Thymus (tissue), 11 donors: ENCODE results near the gene CCDC85A. TPM values are rescaled to one million over a fixed set of nuclear protein-coding genes. Genes with fewer than 3 reads are reported as not detected.

ENCODE experiments used
- DNase-seq, 9 donors: peaks; one replicate each; pipeline ENCODE4 v3.0.0-alpha.2; 2013; ENCODE audit warnings: low spot score in 9 of 9, low read depth in 6 of 9, missing footprints in 1 of 9
- H3K27ac ChIP-seq, 2 donors: one replicate each; pipeline ENCODE4 v1.5.1; 2013; ENCODE audit warnings: control low read depth in 1 of 2, low read depth in 1 of 2, low read length in 1 of 2, mild to moderate bottlenecking in 1 of 2, moderate library complexity in 1 of 2
- H3K27me3 ChIP-seq, 2 donors: one replicate each; pipeline ENCODE4 v1.5.1; 2013; ENCODE audit warnings: low read length in 1 of 2; ENCODE audit not compliant: control insufficient read depth in 2 of 2, insufficient read depth in 1 of 2
- H3K36me3 ChIP-seq, 2 donors: one replicate each; pipeline ENCODE4 v1.5.1; 2013; ENCODE audit warnings: low read length in 1 of 2, mild to moderate bottlenecking in 1 of 2, moderate library complexity in 1 of 2; ENCODE audit not compliant: control insufficient read depth in 2 of 2, insufficient read depth in 2 of 2
- H3K4me1 ChIP-seq, 2 donors: one replicate each; pipeline ENCODE4 v1.5.1; 2013; ENCODE audit warnings: low read length in 2 of 2; ENCODE audit not compliant: control insufficient read depth in 2 of 2, insufficient read depth in 2 of 2
- H3K4me3 ChIP-seq, 2 donors: one replicate each; pipeline ENCODE4 v1.5.1; 2013; ENCODE audit warnings: low read length in 2 of 2, control low read depth in 1 of 2, mild to moderate bottlenecking in 1 of 2
- H3K9me3 ChIP-seq, 2 donors: one replicate each; pipeline ENCODE4 v1.5.1; 2013; ENCODE audit warnings: low read length in 1 of 2, mild to moderate bottlenecking in 1 of 2; ENCODE audit not compliant: control insufficient read depth in 2 of 2, insufficient read depth in 1 of 2
- WGBS: extraction: QIAGEN DNeasy Blood & Tissue Kit; methylation state at CpG from one replicate; pipeline ENCODE4 v1.1.7; 2013; 5-methylcytosine and 5-hydroxymethylcytosine counted together
- polyA plus RNA-seq: library from polyadenylated mRNA; stranded (reverse); fragments of 200-250 nt; gene quantifications from one replicate; pipeline ENCODE4 v1.2.3, GENCODE V29; 2013
- total RNA-seq: library from RNA; stranded (reverse); fragments of 120-200 nt; gene quantifications from one replicate; pipeline ENCODE4 v1.2.4, GENCODE V29; 2013
- donor health status: healthy.

CCDC85A gene
- total and polyA plus RNA-seq, 2 donors, result 0.21 to 0.76 TPM

DNA sequence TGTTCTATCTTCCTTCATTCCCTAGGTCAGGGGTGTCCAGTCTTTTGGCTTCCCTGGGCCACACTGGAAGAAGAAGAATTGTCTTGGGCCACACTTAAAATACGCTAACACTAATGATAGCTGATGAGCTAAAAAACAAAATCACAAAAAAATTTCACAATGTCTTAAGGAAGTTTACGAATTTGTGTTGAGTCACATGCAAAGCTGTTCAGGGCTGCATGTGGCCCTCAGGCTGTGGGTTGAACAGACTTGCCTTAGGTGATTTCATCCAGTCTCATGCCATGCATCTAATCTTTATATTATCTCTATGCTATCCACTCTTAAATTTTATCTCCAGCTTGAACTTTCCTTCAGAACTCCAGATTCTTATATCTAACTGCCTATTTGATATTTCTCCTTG is 80.1 kb downstream of the CCDC85A start:
- WGBS, result 94% methylated on average over 2 of the region's 2 CpGs
- Histone ChIP-seq H3K4me3 (no peak overlapping the region), H3K4me1 (no peaks in the 10 kb centered on the region), H3K36me3 (no peaks in the 10 kb centered on the region), H3K27ac (no peak overlapping the region), H3K9me3 (no peaks in the 10 kb centered on the region), H3K27me3 (no peaks in the 10 kb centered on the region)
- no peak for DNase-seq

DNA sequence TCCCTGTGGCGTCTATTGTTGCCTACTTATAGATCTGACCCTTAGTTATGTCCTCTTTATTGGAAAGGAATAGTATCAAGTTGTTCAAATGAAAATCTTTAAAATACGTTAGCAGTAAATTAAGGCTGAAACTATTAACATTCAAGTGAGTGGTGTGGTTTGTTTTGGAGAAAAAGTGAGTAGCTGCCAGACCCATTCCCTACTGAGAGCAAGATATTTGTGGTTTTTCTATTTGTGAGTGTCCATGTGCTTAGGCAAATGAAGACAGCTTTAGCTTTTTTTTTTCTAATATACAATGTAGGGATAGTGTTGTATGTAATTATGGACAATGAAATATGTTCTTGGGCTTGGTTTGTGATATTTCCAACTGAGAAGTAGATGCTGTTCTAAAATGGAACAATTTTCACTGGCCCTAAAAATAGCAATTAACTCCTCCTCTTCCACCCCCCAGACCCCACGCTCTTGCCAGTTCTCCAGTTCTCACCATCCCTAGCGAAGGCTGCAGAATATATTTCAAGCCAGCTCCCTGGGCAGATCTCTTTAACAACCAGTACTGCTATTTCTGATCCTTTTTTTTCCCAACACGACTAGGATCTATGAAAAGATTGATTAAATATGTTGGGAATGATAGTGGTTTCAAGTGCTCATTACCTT is 83.1 kb downstream of the CCDC85A start:
- DNase-seq, result no peak
- no peaks in the 10 kb centered on the region for H3K4me1 ChIP-seq
- 85% methylated on average over 5 of the region's 5 CpGs for WGBS
- no peaks in the 10 kb centered on the region for H3K27me3 ChIP-seq
- H3K9me3 ChIP-seq, result no peaks in the 10 kb centered on the region
- no peak overlapping the region for H3K27ac ChIP-seq
- H3K4me3 ChIP-seq, result no peak overlapping the region
- no peaks in the 10 kb centered on the region for H3K36me3 ChIP-seq

DNA sequence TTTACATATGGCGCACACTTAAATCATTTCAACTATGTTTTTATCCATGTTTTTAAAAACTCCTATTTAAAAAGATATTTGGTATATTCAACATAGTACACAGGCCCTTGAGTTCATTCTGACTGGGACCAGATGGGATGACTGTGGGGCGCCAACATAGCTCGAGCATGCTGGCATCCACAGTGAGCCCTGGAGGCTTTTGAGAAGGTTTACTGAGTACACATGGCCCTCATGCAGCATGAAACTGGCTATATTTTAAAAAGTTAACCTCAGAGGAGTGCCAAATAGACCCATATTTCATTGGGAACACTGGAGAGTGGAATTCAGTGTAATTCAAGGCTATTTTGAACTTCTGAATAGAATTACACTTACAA is 83.6 kb downstream of the CCDC85A start:
- Histone ChIP-seq H3K27ac (no peak overlapping the region), H3K4me1 (no peaks in the 10 kb centered on the region), H3K9me3 (no peaks in the 10 kb centered on the region), H3K27me3 (no peaks in the 10 kb centered on the region), H3K36me3 (no peaks in the 10 kb centered on the region), H3K4me3 (no peak overlapping the region)
- DNase-seq, result no peak
- WGBS, result 95% methylated on average over 3 of the region's 3 CpGs

DNA sequence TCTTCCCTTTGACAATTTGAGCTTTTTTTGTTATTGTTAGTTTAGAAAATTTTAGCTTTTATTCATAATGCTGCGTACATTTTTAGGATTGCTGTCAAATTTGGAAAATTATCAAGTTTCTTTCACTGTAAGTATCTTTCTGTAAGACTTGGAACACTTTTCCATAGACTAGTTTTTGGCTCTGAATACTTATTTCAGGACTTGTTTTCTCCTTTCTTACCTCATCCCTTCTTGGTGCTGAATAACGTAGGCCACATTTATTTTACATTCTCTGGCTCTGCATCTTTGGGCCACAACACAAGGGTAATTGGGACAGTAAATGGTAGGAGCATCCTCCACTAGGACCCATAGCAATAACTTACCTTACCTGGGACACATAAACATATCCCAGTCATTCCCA is 85.1 kb downstream of the CCDC85A start:
- Histone ChIP-seq H3K36me3 (no peaks in the 10 kb centered on the region), H3K9me3 (no peaks in the 10 kb centered on the region), H3K27me3 (no peaks in the 10 kb centered on the region), H3K4me1 (no peaks in the 10 kb centered on the region), H3K27ac (no peak overlapping the region), H3K4me3 (no peak overlapping the region)
- DNase-seq, result no peak
- WGBS, result 87% methylated on average over 2 of the region's 2 CpGs

DNA sequence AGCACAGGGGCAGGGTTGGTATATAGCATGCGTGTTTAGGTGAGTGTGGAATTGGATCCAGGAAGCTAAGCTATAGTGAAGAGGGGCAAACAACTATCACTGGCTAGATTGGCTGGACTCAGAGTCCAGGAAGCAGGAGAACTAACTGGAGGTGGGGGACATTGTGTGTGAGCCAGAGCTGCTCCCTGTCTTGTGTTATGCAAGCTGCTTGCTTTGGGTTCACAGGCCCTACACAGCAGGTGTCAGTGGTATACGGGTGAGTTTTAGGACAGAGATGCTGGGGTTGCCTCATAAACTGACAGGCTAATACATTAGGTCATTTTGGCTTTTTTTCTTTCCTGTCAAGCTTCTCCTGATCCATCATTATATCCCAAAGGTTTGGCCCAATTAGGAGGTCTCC is 87.5 kb downstream of the CCDC85A start:
- no peak for DNase-seq

DNA sequence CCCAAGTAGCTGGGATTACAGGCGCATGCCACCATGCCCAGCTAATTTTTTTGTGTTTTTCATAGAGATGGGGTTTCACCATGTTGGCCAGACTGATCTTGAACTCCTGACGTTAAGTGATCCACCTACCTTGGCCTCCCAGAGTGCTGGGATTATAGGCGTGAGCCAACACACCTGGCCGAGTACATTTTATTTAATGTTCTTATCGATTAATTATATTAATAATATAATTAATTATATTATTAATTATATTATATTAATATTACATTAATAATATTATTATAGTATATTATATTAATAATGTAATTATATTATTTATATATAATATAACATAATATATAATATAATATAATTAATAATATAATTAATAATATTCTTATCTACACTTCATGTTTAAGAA is 101.4 kb downstream of the CCDC85A start:
- Histone ChIP-seq H3K4me3 (no peak overlapping the region), H3K9me3 (no peaks in the 10 kb centered on the region), H3K36me3 (no peaks in the 10 kb centered on the region), H3K27me3 (no peaks in the 10 kb centered on the region), H3K27ac (no peak overlapping the region), H3K4me1 (no peaks in the 10 kb centered on the region)
- WGBS, result 97% methylated on average over 5 of the region's 5 CpGs
- DNase-seq, result no peak

More for the DNA sequence above, 87.5 kb downstream of the CCDC85A start:
- Histone ChIP-seq H3K27ac (no peak overlapping the region), H3K9me3 (no peaks in the 10 kb centered on the region), H3K36me3 (no peaks in the 10 kb centered on the region), H3K27me3 (no peaks in the 10 kb centered on the region), H3K4me3 (no peak overlapping the region), H3K4me1 (no peaks in the 10 kb centered on the region)
- 85% methylated on average over 2 of the region's 2 CpGs for WGBS

DNA sequence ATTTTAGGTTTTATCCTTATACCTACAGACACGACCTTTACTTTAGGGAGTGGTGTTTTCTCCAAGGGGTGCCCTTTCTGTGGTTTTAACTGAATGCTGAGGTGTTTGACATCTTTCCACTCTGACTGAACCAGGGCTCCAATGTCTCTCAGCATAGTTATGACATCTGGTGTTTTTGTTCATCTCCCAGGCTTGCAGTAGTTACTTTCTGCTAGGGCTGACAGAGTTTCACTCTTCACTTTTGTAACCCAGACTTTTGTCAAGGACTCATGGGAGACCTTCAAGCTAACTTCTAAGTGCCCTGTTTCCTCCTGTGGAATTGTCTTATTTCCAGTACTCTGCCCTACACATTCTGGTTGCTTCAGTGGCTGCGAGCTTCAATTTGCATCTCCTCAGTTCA is 103.1 kb downstream of the CCDC85A start:
- no peak for DNase-seq
- H3K27me3 ChIP-seq, result no peaks in the 10 kb centered on the region
- no peaks in the 10 kb centered on the region for H3K9me3 ChIP-seq
- no peaks in the 10 kb centered on the region for H3K36me3 ChIP-seq
- no peaks in the 10 kb centered on the region for H3K4me1 ChIP-seq
- no peak overlapping the region for H3K27ac ChIP-seq
- no peak overlapping the region for H3K4me3 ChIP-seq
- 93% methylated on average over 2 of the region's 2 CpGs for WGBS

DNA sequence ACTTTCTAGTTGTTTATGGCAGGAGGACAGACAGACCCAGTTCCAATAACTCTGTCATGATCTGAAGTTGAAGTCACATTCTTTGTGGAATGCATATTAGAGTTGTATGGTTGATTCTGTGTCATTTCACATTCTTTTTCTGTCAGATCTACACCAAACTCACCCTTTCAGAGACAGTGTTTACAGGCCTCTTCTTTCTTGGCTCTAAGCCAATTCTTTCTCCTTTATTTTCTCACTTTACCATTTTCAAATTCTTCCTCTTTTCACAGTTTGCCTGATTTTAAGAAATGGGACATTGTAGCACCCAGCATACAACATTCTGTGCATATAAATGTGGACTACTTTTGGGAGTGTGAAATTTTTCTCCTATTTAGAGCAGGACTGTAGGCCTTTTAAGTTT is 103.7 kb downstream of the CCDC85A start:
- H3K9me3 ChIP-seq, result no peaks in the 10 kb centered on the region
- H3K4me1 ChIP-seq, result no peaks in the 10 kb centered on the region
- no peaks in the 10 kb centered on the region for H3K27me3 ChIP-seq
- H3K36me3 ChIP-seq, result no peaks in the 10 kb centered on the region
- no peak overlapping the region for H3K27ac ChIP-seq
- no peak overlapping the region for H3K4me3 ChIP-seq
- DNase-seq, result no peak

DNA sequence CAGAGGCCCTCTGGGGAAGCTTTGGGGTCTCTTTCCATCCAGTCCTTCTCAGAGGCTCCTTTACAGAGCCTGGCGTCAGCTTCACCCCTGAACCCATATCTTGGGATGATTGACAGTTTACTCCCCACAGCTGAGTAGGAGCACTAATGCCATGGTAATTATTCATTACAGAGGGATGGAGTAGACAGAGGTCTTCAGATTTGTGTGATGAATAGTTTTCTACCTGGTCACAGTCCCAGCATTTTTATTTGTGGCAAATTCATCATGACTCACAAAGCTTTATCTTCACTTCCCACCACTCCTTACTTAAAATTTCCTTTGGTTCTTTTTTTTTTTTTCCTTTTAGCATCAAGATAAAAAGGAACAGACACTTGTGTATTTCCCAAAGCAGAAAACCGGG is 104.2 kb downstream of the CCDC85A start:
- H3K4me1 ChIP-seq, result no peaks in the 10 kb centered on the region
- H3K27me3 ChIP-seq, result no peaks in the 10 kb centered on the region
- H3K36me3 ChIP-seq, result no peaks in the 10 kb centered on the region
- no peak overlapping the region for H3K4me3 ChIP-seq
- H3K27ac ChIP-seq, result no peak overlapping the region
- 85% methylated on average over 2 of the region's 2 CpGs for WGBS
- no peaks in the 10 kb centered on the region for H3K9me3 ChIP-seq
- DNase-seq, result no peak
